HG03095 (cell line): ENCODE data around the gene PPP1R16B.

ENCODE experiments used
- ATAC-seq: cut with Tn5 transposase; IDR thresholded peaks from one replicate; pipeline ENCODE4 v1.9.1; 2021; ENCODE audit warnings: moderate library complexity; ENCODE audit not compliant: unreplicated experiment

PPP1R16B gene

GRCh38 chr20:38873050-38873581, 67.6 kb downstream of the PPP1R16B start:
- ATAC-seq, result peak; percentile 47

- ATAC-seq, result no peak
Observed at GRCh38 chr20:38874460-38875174, 69.1 kb downstream of the PPP1R16B start.

- peak; percentile 53 for ATAC-seq
Observed at GRCh38 chr20:38875175-38875993, 69.9 kb downstream of the PPP1R16B start.

- ATAC-seq, result no peak
Observed at GRCh38 chr20:38877483-38877882, 72.0 kb downstream of the PPP1R16B start.

GRCh38 chr20:38878866-38879265, 73.4 kb downstream of the PPP1R16B start:
- no peak for ATAC-seq

- ATAC-seq, result no peak
Observed at GRCh38 chr20:38880952-38881735, 75.6 kb downstream of the PPP1R16B start.

GRCh38 chr20:38881806-38882440, 76.4 kb downstream of the PPP1R16B start:
- ATAC-seq, result no peak

GRCh38 chr20:38882600-38882999, 77.1 kb downstream of the PPP1R16B start:
- ATAC-seq, result no peak

GRCh38 chr20:38883081-38883980, 77.8 kb downstream of the PPP1R16B start:
- ATAC-seq, result no peak

GRCh38 chr20:38883981-38884733, 78.7 kb downstream of the PPP1R16B start:
- ATAC-seq, result no peak

- no peak for ATAC-seq
Observed at GRCh38 chr20:38885357-38885756, 79.9 kb downstream of the PPP1R16B start.

GRCh38 chr20:38888059-38888831, 82.7 kb downstream of the PPP1R16B start:
- ATAC-seq, result no peak

- no peak for ATAC-seq
Observed at GRCh38 chr20:38889050-38889449, 83.6 kb downstream of the PPP1R16B start.

- no peak for ATAC-seq
Observed at GRCh38 chr20:38889792-38890496, 84.4 kb downstream of the PPP1R16B start.

GRCh38 chr20:38890497-38890818, 85.0 kb downstream of the PPP1R16B start:
- ATAC-seq, result no peak

GRCh38 chr20:38892091-38892981, 86.8 kb downstream of the PPP1R16B start:
- ATAC-seq, result peak; percentile 58
